Testis (tissue), 2 donors: ENCODE results near the gene VEGFD.

Experiments used
- POLR2A ChIP-seq: fragments of 450-650 bp; IDR thresholded peaks from one replicate; pipeline ENCODE4 v1.6.1; 2017; ENCODE audit warnings: antibody characterized with exemption, mild to moderate bottlenecking, moderate library complexity
- TF ChIP-seq, protein P1 (sequence below), 3 experiments: fragments of 450-650 bp in 2 of 3; fragments of 200-600 bp in 1 of 3; sonication (generic) in 1 of 3; IDR thresholded peaks; one replicate each; pipeline ENCODE4 v1.5.1; 2016 to 2019; ENCODE audit warnings: antibody characterized with exemption in 3 of 3, mild to moderate bottlenecking in 2 of 3, moderate library complexity in 1 of 3

DNA sequence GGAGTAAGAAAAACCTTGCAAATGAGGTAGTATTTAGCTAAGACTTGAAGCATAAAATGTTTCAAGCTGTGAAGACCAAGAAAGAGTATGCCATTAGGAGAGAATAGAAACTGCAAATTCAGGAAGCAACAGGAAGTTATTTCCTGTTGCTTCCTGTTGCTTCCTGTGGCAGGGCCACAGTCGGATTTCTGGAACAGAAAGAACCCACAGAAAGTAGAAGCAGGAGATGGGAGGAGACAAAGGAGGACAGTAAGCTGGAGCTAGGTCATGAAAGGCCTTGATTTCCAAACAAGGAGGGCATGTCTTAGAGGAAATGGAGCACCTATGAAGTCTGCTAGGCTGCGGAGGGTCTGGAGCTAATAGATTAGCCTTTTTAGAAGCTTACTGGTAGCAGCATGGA lies 86.0 kb downstream of the VEGFD start:
- no peak for TF ChIP-seq POLR2A
- TF ChIP-seq, protein P1, sequence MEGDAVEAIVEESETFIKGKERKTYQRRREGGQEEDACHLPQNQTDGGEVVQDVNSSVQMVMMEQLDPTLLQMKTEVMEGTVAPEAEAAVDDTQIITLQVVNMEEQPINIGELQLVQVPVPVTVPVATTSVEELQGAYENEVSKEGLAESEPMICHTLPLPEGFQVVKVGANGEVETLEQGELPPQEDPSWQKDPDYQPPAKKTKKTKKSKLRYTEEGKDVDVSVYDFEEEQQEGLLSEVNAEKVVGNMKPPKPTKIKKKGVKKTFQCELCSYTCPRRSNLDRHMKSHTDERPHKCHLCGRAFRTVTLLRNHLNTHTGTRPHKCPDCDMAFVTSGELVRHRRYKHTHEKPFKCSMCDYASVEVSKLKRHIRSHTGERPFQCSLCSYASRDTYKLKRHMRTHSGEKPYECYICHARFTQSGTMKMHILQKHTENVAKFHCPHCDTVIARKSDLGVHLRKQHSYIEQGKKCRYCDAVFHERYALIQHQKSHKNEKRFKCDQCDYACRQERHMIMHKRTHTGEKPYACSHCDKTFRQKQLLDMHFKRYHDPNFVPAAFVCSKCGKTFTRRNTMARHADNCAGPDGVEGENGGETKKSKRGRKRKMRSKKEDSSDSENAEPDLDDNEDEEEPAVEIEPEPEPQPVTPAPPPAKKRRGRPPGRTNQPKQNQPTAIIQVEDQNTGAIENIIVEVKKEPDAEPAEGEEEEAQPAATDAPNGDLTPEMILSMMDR (IDR thresholded peaks at IDR 0.05): no peak
